ENCODE measurements around the gene NSRP1.

GRCh38 chr17:30173649-30174048 is 57.0 kb downstream of the NSRP1 start:
- TF ChIP-seq CTCF (conservative IDR thresholded peaks at IDR 0.05): no peak
- TF ChIP-seq EZH2 (IDR thresholded peaks at IDR 0.05; ENCODE audit: low read depth): no peak
